Natural killer cell treated with Interleukin-12 subunit alpha and Interleukin-12 subunit beta and Interleukin-15 and Interleukin-18, amount 100 ng/mL, for 72 hours (primary cell): ENCODE measurements around the gene MBNL2. TPM values are rescaled to one million over a fixed set of nuclear protein-coding genes. Genes with fewer than 3 reads are reported as not detected.

ENCODE experiments used
- ATAC-seq, 2 donors: fragments of 150-1000 bp; cut with Tn5 transposase in 1 of 2; sonication (Bioruptor Pico), chemical (Tn5 transposase) in 1 of 2; 2 replicates each; pipeline ENCODE4 v1.10.0; 2021
- DNase-seq: peaks from one replicate; pipeline ENCODE4 v3.0.0; 2022; ENCODE audit warnings: low spot score
- H3K27ac Mint-ChIP-seq, 2 donors: 1 replicate in 1 of 2; 2 replicates in 1 of 2; pipeline ENCODE4 v1.8.0; 2022; ENCODE audit warnings: mixed read lengths in 2 of 2, mild to moderate bottlenecking in 1 of 2, moderate library complexity in 1 of 2
- H3K27me3 Mint-ChIP-seq, 2 donors: 1 replicate in 1 of 2; 2 replicates in 1 of 2; pipeline ENCODE4 v1.8.0; 2022; ENCODE audit warnings: mixed read lengths in 2 of 2
- H3K36me3 Mint-ChIP-seq: one replicate; pipeline ENCODE4 v1.8.0; 2022; ENCODE audit warnings: mixed read lengths
- H3K4me1 Mint-ChIP-seq, 2 donors: 1 replicate in 1 of 2; 2 replicates in 1 of 2; pipeline ENCODE4 v1.8.0; 2022; ENCODE audit warnings: low read depth in 2 of 2, mixed read lengths in 2 of 2, mild to moderate bottlenecking in 1 of 2
- H3K4me3 Mint-ChIP-seq: one replicate; pipeline ENCODE4 v1.8.0; 2022; ENCODE audit warnings: mixed read lengths
- H3K9me3 Mint-ChIP-seq: 2 replicates; pipeline ENCODE4 v1.8.0; 2022; ENCODE audit warnings: mixed read lengths
- total RNA-seq, 2 donors: library from RNA; stranded (reverse); gene quantifications; one replicate each; pipeline ENCODE4 v1.2.3, GENCODE V29; 2022

MBNL2 gene
- total RNA-seq, 2 donors from 2014 or later = 13.0 to 15.6 TPM

DNA sequence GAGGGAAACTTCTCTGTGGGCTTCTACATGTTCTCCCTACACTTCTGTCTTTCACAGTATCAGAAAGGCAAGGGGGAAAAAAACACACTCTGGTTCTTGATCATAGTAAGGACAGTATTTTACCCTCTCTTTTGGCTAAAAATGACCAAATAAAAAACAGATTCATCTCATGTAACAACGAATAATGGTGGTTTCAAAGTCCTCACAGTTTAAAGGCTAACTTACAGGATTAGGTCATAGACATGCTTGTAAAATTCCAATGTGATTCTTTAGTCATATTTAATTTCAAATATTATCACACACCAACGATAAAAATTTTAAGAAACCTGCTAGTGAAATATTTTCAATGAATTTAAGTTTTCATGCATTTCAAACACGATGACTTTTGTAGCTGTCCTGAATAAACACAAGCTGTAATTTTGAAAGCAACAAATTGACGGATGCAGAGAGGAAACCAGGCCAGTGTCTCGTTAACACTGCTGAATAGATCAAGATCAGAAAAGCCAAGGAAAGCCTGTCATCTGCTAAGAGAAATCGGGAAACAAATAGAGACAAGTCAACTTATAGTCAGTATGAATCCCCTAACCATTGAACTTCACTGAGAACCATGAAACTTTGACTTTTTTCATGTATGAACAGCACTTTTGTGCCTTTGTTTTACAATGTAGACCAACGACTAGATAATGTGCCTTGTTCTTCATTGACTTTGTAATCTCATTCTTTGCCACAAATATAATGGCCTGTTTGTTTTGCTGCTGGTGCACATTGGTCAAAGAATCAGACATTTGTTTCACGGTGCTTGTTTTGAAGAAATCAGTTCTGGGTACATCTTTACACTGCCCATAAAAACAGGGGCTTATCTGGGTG, 22.0 kb downstream of the MBNL2 start:
- Mint-ChIP-seq H3K36me3 (no peaks in the 10 kb centered on the region), H3K4me1 (peaks cover 22 to 26% of the 10 kb centered on the region in 2 donors), H3K9me3 (no peaks in the 10 kb centered on the region), H3K27ac (no peak overlapping the region), H3K4me3 (no peak overlapping the region), H3K27me3 (no peaks in the 10 kb centered on the region)
- ATAC-seq (no peak), DNase-seq (no peak)

DNA sequence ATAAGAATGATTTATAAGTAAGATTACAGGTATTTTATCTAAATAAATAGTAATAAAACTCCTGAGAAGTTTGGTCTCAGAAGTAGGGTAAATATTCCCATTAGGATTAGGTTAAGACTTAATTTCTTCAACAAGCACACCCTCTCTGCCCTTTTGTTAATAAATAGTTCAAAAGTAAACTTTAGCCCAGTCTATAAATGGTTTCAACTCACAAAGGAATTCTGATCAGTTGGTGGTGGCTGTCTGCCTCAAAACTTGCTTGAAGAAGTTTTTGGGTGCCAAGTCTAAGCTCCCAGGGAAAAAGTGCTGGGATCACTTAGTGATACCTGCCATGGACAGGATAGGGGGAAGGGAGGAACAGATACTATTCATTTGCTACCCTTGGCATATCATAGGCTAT, 22.9 kb downstream of the MBNL2 start:
- DNase-seq (no peak), ATAC-seq (no peak)
- no peaks in the 10 kb centered on the region for H3K36me3 Mint-ChIP-seq
- H3K27ac Mint-ChIP-seq = no peak overlapping the region
- H3K27me3 Mint-ChIP-seq = no peaks in the 10 kb centered on the region
- H3K9me3 Mint-ChIP-seq = no peaks in the 10 kb centered on the region
- no peak overlapping the region for H3K4me3 Mint-ChIP-seq
- H3K4me1 Mint-ChIP-seq = peaks cover 20 to 24% of the 10 kb centered on the region in 2 donors

DNA sequence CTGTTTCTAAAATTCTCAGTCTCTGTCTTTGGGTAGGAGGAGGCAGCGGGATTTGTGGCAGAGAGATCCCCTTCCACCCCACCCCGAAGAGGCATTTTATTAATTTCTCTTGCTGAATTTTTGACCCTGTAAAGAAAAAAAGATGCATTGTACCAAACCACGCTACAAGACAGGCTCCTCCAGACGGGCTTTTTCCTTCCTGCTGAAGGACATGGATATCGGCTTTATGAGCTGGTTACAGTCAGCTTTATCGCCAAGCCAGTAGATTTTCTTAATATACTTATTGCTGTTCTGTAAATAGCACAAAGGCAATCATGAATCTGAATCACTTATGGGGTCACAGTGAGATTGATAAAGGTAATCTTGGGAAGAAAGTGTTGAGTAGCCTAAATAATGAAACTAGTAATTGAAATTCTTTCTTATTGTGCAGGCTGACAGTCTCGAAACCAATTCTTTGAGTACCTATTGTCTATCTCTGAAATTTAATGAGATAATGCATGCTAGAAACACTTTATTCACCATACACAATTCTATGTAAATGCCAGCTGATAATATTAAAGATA, 24.5 kb downstream of the MBNL2 start:
- peaks cover 24 to 25% of the 10 kb centered on the region in 2 donors for H3K4me1 Mint-ChIP-seq
- H3K36me3 Mint-ChIP-seq = no peaks in the 10 kb centered on the region
- H3K27ac Mint-ChIP-seq = no peak overlapping the region
- no peaks in the 10 kb centered on the region for H3K27me3 Mint-ChIP-seq
- H3K4me3 Mint-ChIP-seq = no peak overlapping the region
- no peaks in the 10 kb centered on the region for H3K9me3 Mint-ChIP-seq
- ATAC-seq = no peak
- no peak for DNase-seq

DNA sequence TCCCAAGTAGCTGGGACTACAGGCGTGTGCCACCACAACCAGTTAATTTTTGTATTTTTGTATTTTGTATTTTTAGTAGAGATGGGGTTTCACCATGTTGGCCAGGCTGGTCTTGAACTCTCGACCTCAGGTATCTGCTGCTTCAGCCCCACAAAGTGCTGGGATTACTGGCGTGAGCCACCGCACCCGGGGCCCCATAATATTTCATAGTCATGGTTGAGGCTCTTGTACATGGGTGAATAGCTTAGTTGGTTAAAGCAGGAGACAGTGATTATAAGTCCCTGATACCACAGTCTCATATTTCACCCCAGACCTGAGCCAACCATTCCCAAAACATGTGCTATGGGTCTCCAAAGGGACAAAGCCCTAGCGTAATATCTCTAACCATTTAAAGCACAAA, 26.1 kb downstream of the MBNL2 start:
- Mint-ChIP-seq H3K27me3 (no peaks in the 10 kb centered on the region), H3K27ac (no peak overlapping the region), H3K36me3 (no peaks in the 10 kb centered on the region), H3K4me3 (no peak overlapping the region), H3K9me3 (no peaks in the 10 kb centered on the region), H3K4me1 (peaks cover 14 to 18% of the 10 kb centered on the region in 2 donors)
- ATAC-seq (no peak), DNase-seq (no peak)

DNA sequence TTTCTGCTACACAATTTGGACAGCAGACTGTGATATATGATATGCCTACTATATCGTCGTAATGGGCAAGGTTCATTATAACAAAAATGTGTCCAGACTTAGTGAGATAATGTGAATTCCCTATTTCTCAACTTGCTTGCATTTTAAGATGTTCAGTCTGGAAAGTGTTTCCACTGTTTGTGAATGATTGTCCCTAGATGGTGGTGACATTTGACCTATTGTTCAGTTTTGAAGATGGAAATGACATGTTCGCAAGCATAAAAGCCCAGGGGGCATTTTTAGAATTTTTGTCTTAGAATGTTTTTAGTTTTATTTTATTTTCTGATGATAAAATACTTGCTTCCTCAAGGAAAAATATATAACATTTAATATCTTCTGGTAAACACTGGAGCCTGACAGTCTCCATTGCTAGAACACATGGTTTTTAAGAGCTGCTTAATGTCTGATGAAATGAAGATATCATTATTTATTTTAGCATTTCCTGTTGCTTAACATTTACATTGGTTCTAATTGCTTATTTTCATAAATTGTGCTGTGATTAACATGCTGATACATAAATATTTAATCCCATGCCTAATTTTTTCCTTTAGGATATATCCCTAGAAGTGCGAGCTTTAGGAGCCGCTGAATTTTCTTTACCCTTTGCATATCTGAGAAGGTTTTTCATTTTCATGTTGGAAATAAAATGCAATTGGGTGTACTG, 27.1 kb downstream of the MBNL2 start:
- Mint-ChIP-seq H3K36me3 (no peaks in the 10 kb centered on the region), H3K27me3 (no peaks in the 10 kb centered on the region), H3K4me1 (peaks cover 10 to 14% of the 10 kb centered on the region in 2 donors), H3K27ac (no peak overlapping the region), H3K9me3 (no peaks in the 10 kb centered on the region), H3K4me3 (no peak overlapping the region)
- ATAC-seq = no peak
- DNase-seq = no peak

DNA sequence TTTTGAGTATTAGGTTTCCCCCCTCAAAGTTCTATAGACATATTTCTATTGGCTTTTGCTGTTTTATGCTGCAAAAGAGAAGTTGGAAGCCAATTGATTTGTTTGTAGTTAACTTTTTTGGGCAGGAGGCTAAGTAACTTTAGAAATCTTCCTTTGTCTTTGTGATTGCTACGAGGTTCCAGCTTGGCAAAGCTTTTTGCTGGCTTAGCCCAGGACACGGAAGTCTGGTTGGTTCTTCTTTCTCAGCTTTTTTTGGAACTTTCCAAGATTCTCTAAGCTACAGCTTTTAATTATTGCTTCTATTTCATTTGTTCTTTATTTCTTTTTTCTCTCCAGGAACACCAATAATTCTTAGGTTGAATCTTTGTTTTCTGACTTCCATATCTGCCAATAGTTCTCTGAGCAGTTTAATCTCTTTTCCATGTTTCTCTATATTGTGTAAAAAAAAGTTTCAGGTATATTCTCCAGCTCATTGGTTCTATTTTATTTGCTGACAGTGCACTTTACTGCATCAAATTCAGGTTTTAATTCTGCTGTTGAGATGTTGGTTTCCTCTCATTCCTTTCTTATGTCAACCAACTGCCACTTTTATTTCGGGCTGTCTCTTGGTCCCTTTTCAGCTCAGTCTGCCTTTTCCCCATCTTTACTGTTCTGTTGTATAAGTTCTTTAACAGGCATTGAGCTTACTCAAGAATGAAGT, 27.8 kb downstream of the MBNL2 start:
- DNase-seq = no peak
- ATAC-seq = no peak
- no peaks in the 10 kb centered on the region for H3K36me3 Mint-ChIP-seq
- no peak overlapping the region for H3K4me3 Mint-ChIP-seq
- peaks cover 10 to 14% of the 10 kb centered on the region in 2 donors for H3K4me1 Mint-ChIP-seq
- no peaks in the 10 kb centered on the region for H3K27me3 Mint-ChIP-seq
- no peaks in the 10 kb centered on the region for H3K9me3 Mint-ChIP-seq
- no peak overlapping the region for H3K27ac Mint-ChIP-seq

DNA sequence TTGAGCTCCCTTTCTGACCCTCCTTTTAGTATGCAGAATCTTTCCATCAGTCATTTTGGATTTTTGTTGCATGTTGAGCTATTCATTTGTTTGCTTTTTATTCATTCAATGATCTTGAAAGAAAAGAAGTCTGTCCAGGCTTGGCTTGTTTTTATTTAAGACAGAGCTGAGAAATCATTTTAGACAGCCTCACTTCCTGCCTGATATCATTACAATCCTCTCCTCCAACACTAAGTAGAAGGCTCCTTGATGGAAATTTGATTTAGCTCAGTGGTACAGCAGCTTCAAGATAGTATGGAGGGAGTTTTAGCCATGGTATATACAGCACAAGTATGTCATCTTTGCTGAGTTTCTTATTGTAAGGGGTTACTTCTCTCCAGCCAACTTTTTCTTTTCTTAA, 28.4 kb downstream of the MBNL2 start:
- Mint-ChIP-seq H3K4me1 (peaks cover 14 to 18% of the 10 kb centered on the region in 2 donors), H3K27me3 (no peaks in the 10 kb centered on the region), H3K4me3 (no peak overlapping the region), H3K36me3 (no peaks in the 10 kb centered on the region), H3K9me3 (no peaks in the 10 kb centered on the region), H3K27ac (no peak overlapping the region)
- ATAC-seq (no peak), DNase-seq (no peak)

DNA sequence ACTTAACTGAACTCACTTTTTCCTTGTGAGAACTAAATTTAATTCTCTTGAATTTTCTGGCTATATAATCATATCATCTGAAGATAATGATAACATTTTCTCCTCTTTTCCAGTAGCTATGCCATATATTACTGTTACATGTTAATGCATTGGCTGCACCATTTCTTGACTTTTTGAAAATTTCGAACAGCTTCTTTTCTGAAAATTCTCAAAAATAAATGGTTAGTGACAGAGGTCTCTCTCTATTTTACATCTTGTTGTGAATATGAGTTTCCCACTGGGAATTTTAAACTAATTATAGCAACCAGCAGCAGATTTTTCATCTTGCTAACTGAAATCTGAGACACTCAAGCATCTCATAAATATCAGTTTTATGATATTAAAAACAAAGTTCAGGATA, 30.6 kb downstream of the MBNL2 start:
- DNase-seq (no peak), ATAC-seq (no peak)
- no peak overlapping the region for H3K4me3 Mint-ChIP-seq
- H3K36me3 Mint-ChIP-seq = no peaks in the 10 kb centered on the region
- no peaks in the 10 kb centered on the region for H3K9me3 Mint-ChIP-seq
- no peaks in the 10 kb centered on the region for H3K27me3 Mint-ChIP-seq
- no peak overlapping the region for H3K27ac Mint-ChIP-seq
- peaks cover 25 to 38% of the 10 kb centered on the region in 2 donors for H3K4me1 Mint-ChIP-seq

DNA sequence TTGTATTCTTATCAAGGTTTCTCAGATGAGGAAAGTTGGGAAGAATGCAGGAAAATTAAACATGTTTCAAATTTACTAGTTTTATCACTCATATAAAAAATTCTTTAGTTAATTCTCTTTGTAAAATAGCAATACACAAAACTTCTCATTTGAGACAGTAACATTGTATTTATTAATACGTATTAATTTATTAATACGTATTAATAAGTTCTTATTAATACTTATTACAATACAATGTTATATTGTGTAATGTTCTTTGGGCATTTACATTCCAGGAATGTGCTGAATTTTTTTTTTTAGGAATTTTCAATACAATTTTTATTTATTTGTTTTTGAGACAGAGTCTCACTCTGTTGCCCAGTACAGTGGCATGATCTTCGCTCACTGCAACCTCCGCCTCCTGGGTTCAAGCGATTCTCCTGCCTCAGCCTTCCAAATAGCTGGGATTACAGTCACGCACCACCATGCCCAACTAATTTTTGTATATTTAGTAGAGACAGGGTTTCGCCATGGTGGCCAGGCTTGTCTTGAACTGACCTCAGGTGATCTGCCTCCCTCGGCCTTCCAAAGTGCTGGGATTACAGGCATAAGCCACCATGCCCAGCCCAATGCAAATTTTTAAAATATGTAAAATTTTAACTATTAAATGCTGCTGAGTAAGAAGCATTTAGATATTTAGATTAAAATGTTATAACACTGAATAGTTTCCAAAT, 31.6 kb downstream of the MBNL2 start:
- no peaks in the 10 kb centered on the region for H3K9me3 Mint-ChIP-seq
- ATAC-seq (no peak), DNase-seq (no peak)
- H3K36me3 Mint-ChIP-seq = no peaks in the 10 kb centered on the region
- peaks cover 33 to 41% of the 10 kb centered on the region in 2 donors for H3K4me1 Mint-ChIP-seq
- H3K27ac Mint-ChIP-seq = no peak overlapping the region
- no peaks in the 10 kb centered on the region for H3K27me3 Mint-ChIP-seq
- no peak overlapping the region for H3K4me3 Mint-ChIP-seq

DNA sequence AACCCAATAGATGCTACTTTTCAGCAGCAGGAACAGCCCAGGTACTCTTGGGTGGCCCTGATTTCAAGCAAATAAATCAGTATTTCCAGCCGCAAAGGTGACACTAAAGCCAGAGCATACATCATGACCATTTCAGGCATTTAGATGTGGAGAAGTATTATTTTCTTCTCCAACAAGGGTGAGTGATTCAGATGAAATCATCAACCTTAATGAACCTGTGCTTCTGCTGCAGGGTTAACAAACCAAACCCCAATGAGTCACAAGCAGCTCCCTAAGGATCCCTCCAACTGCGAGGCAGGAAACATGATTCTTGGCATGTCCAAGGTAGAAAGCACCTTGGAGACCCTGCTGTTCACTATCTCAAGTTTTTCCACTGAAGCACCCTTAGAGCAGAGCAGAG, 32.7 kb downstream of the MBNL2 start:
- ATAC-seq = no peak
- Mint-ChIP-seq H3K4me1 (peaks cover 37 to 46% of the 10 kb centered on the region in 2 donors), H3K36me3 (no peaks in the 10 kb centered on the region), H3K27ac (no peak overlapping the region), H3K4me3 (no peak overlapping the region), H3K9me3 (no peaks in the 10 kb centered on the region), H3K27me3 (no peaks in the 10 kb centered on the region)
- DNase-seq = no peak

DNA sequence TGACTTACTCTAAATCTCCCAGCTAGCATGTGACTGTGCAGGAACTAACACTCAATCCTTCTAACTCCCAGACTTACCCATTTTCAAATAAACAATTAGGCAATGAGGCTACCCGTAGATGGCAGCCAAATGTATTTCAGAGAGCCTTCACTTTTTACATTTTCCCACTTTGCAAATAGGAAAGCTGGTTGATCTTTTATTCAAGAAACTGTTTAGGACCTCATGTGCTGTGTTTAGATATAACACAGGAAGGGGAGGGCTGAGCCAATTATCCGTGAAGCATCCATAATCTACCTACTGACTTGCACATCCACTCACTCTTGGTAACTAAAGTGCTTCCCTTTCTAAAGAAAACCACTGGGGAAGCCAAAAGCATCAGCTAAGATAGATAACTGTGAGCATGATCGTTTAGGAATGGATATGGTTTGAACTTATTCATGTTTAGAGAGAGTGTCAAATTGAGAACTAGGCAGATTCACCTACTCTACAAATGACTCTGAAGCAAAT, 33.4 kb downstream of the MBNL2 start:
- Mint-ChIP-seq H3K27me3 (no peaks in the 10 kb centered on the region), H3K9me3 (no peaks in the 10 kb centered on the region), H3K4me1 (peaks cover 36 to 45% of the 10 kb centered on the region in 2 donors), H3K27ac (peak overlapping the region in 1 of 2 donors; percentile 33), H3K36me3 (no peaks in the 10 kb centered on the region), H3K4me3 (peak overlapping the region; percentile 1)
- peak in 1 of 2 donors; percentile 62 for ATAC-seq
- no peak for DNase-seq

DNA sequence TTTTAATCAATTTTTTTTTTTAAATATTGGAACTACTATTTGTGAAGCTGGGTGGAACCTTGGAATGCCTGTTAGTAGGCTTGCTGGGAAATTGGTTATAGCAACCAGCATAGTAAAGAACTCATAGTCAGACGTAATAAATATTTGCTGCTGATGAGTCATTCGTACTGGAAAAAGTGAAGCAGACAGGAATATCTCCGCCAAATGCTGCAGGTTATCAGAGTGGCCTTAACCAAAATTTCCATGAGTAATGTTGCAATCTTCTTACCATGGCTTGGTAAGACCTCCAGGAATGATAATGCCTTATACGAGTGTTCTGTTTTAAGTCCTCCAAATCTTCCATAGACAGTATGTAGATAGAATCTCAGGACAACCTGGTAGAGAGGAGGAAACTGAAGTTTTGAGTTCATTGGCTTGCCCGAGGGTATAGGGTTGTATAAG, 34.2 kb downstream of the MBNL2 start:
- Mint-ChIP-seq H3K9me3 (no peaks in the 10 kb centered on the region), H3K4me3 (peak overlapping the region; percentile 21), H3K36me3 (no peaks in the 10 kb centered on the region), H3K4me1 (peaks cover 41 to 47% of the 10 kb centered on the region in 2 donors), H3K27me3 (no peaks in the 10 kb centered on the region), H3K27ac (peak overlapping the region in 1 of 2 donors; percentile 70)
- ATAC-seq = no peak
- no peak for DNase-seq

DNA sequence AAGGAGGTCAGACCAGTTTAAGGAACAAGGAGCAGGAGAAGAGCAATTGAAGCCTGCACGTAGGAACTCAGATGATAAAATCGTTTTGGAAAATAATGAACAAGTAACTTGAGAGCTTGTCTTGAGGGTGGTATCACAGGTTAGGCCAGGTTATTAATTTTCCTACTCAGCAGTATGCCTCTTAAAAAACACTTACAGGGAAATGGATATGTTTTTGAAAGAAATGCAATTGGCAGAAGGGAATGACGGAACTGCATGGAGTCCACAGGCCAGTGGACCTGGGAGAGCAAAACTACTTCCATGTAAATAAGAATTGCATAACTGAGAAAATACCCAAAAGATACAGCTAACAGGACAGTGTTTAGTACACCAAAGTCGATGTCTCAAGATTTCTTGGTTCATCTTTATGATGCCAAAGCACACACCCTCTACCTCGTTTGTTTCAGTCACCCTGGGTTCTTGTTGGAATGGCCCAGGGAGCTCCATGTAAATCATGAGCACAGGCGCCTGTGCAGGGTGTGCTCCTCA, 35.2 kb downstream of the MBNL2 start:
- Mint-ChIP-seq H3K27ac (peak overlapping the region; percentile 63 to 70), H3K36me3 (no peaks in the 10 kb centered on the region), H3K9me3 (no peaks in the 10 kb centered on the region), H3K27me3 (no peaks in the 10 kb centered on the region), H3K4me1 (peaks cover 50 to 57% of the 10 kb centered on the region in 2 donors), H3K4me3 (peak overlapping the region; percentile 21)
- ATAC-seq (no peak), DNase-seq (no peak)
